ENCODE data around the gene PRRX2.

The PRRX2 gene

GRCh38 chr9:129686736-129687135 is 21.3 kb downstream of the PRRX2 start:
- H3K36me3 ChIP-seq (ENCODE audit: control insufficient read depth, low read length), result no peaks in the 10 kb centered on the region
- H3K4me3 ChIP-seq (ENCODE audit: low read length), result no peak overlapping the region
- H4K20me1 ChIP-seq (ENCODE audit: control insufficient read depth, insufficient read depth, low read depth, low read length), result no peaks in the 10 kb centered on the region
- H3F3A ChIP-seq (ENCODE audit: control insufficient read depth, insufficient read depth), result no peaks in the 10 kb centered on the region
- no peaks in the 10 kb centered on the region for H3K9me2 ChIP-seq (replicated peaks; ENCODE audit: control insufficient read depth, low read length)
- H3K4me2 ChIP-seq (ENCODE audit: low read length), result no peak overlapping the region
- H3K9me3 ChIP-seq (ENCODE audit: control insufficient read depth, insufficient read depth, low read length), result no peaks in the 10 kb centered on the region
- TF ChIP-seq EZH2phosphoT487 (IDR thresholded peaks at IDR 0.05; ENCODE audit: borderline replicate concordance, low read length), result no peak
- no peak for TF ChIP-seq CTCF (IDR thresholded peaks at IDR 0.05; ENCODE audit: low read depth, low read length, poor library complexity, severe bottlenecking)
- H3K27me3 ChIP-seq (ENCODE audit: control insufficient read depth, low read length), result no peaks in the 10 kb centered on the region
- H3K4me1 ChIP-seq (ENCODE audit: control insufficient read depth, low read length), result no peaks in the 10 kb centered on the region
- H3K27ac ChIP-seq (ENCODE audit: low read depth, low read length), result no peak overlapping the region
- H3K79me2 ChIP-seq (ENCODE audit: control insufficient read depth, low read length), result no peaks in the 10 kb centered on the region

DNA sequence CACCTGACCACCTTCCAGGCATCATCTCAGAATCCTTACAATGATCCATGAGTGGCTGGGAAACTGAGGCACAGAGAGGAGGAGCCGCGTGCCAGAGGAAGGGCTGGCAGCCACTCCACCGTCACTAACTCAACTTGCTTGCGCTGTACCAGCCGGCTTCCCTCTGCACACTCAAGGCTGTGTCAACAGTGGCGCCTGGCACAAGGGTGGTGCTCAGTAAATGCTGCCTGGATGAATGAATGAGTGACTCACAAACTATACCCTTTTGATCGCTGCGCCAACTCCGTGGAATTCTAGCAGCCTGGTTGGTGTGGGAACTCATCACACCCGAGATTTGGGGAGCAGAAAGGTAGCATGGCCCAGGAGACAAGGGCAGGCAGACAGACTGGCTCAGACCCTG is 21.9 kb downstream of the PRRX2 start:
- Histone ChIP-seq H3K27me3 (ENCODE audit: control insufficient read depth, low read length) (no peaks in the 10 kb centered on the region), H3K9me3 (ENCODE audit: control insufficient read depth, insufficient read depth, low read length) (no peaks in the 10 kb centered on the region), H3K4me2 (ENCODE audit: low read length) (no peak overlapping the region), H4K20me1 (ENCODE audit: control insufficient read depth, insufficient read depth, low read depth, low read length) (no peaks in the 10 kb centered on the region), H3K27ac (ENCODE audit: low read depth, low read length) (no peak overlapping the region), H3K4me3 (ENCODE audit: low read length) (no peak overlapping the region), H3K36me3 (ENCODE audit: control insufficient read depth, low read length) (no peaks in the 10 kb centered on the region), H3K9me2 (replicated peaks; ENCODE audit: control insufficient read depth, low read length) (no peaks in the 10 kb centered on the region), H3K4me1 (ENCODE audit: control insufficient read depth, low read length) (no peaks in the 10 kb centered on the region), H3F3A (ENCODE audit: control insufficient read depth, insufficient read depth) (no peaks in the 10 kb centered on the region), H3K79me2 (ENCODE audit: control insufficient read depth, low read length) (no peaks in the 10 kb centered on the region)
- TF ChIP-seq CTCF (IDR thresholded peaks at IDR 0.05; ENCODE audit: low read depth, low read length, poor library complexity, severe bottlenecking), result no peak
- no peak for TF ChIP-seq EZH2phosphoT487 (IDR thresholded peaks at IDR 0.05; ENCODE audit: borderline replicate concordance, low read length)

DNA sequence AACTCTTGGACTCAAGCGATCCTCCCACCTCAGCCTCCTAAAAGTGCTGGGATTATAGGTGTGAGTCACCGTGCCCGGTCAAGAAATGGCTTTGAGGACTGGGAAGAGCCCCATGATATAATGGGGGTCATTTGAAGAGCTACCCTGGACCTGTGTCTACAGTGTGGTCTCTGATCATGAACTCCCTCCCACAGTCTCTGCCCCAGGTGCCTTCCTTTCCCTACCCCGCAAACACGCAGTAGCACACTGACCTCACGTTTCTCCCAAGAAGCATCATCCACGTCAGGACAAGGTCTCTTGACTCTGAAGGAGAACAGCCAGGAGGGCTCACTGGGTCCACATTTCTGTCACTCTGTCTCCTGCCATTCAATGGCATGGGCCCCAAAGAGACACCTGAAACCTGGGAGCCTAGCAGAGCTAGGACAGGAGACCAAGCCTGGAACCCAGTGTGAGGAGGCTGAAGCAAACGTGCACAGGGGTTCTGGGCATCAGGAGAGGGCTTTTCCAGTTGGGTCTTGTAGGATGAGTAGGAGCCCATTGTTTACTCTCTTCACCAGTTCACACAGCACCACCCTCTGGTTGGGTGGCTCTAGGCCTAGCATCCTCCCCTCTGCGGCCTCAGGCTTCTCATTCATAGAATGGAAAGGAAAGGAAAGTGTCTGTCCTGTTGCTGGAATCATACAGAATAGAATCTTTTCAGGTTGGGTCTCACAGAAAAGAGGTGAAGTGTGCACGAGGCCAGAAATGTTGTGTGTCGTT is 23.0 kb downstream of the PRRX2 start:
- no peaks in the 10 kb centered on the region for H3K27me3 ChIP-seq (ENCODE audit: control insufficient read depth, low read length)
- H3K4me3 ChIP-seq (ENCODE audit: low read length), result no peak overlapping the region
- no peaks in the 10 kb centered on the region for H3K4me1 ChIP-seq (ENCODE audit: control insufficient read depth, low read length)
- no peak overlapping the region for H3K27ac ChIP-seq (ENCODE audit: low read depth, low read length)
- H4K20me1 ChIP-seq (ENCODE audit: control insufficient read depth, insufficient read depth, low read depth, low read length), result no peaks in the 10 kb centered on the region
- no peaks in the 10 kb centered on the region for H3K79me2 ChIP-seq (ENCODE audit: control insufficient read depth, low read length)
- no peaks in the 10 kb centered on the region for H3K36me3 ChIP-seq (ENCODE audit: control insufficient read depth, low read length)
- H3F3A ChIP-seq (ENCODE audit: control insufficient read depth, insufficient read depth), result no peaks in the 10 kb centered on the region
- H3K9me3 ChIP-seq (ENCODE audit: control insufficient read depth, insufficient read depth, low read length), result no peaks in the 10 kb centered on the region
- no peaks in the 10 kb centered on the region for H3K9me2 ChIP-seq (replicated peaks; ENCODE audit: control insufficient read depth, low read length)
- no peak overlapping the region for H3K4me2 ChIP-seq (ENCODE audit: low read length)
- TF ChIP-seq EZH2phosphoT487 (IDR thresholded peaks at IDR 0.05; ENCODE audit: borderline replicate concordance, low read length), result no peak
- no peak for TF ChIP-seq CTCF (IDR thresholded peaks at IDR 0.05; ENCODE audit: low read depth, low read length, poor library complexity, severe bottlenecking)

Data from DOHH2 (cell line).